PC-3 (cell line): ENCODE data around the gene MEP1B. TPM values are rescaled to one million over a fixed set of nuclear protein-coding genes. Genes with fewer than 3 reads are reported as not detected.

Source experiments
- ATAC-seq: fragments of 200-7000 bp; cut with Tn5 transposase; 2 replicates; pipeline ENCODE4 v1.9.1; 2020; ENCODE audit warnings: mild to moderate bottlenecking, moderate library complexity
- BruUV-seq: library from RNA; stranded (reverse); fragments of 400-500 nt; replicated peaks from 2 replicates; lab custom pipeline; 2021; lab: Mats Ljungman, UMichigan
- CTCF ChIA-PET: fragments of 300-600 bp; sonication (Branson Sonifier 250); formaldehyde crosslinking; loops from one replicate; lab custom pipeline; 2022; ENCODE audit warnings: antibody characterized with exemption; lab: Charles Lee
- POLR2A ChIA-PET: fragments of 300-600 bp; sonication (Branson Sonifier 250); formaldehyde crosslinking; loops from one replicate; lab custom pipeline; 2022; ENCODE audit warnings: antibody characterized with exemption; ENCODE audit not compliant: unreplicated experiment; lab: Charles Lee
- DNase-seq: peaks from one replicate; pipeline ENCODE4 v3.0.0-alpha.2; 2015
- H2AFZ ChIP-seq: fragments of 300-600 bp; sonication (generic); 2 replicates; pipeline ENCODE4 v1.6.0; 2016; ENCODE audit warnings: antibody characterized with exemption, low read length
- H3F3A ChIP-seq: fragments of 300-600 bp; sonication (generic); one replicate; pipeline ENCODE4 v1.6.0; 2017; ENCODE audit warnings: antibody characterized with exemption, low read length, control low read depth, mild to moderate bottlenecking; ENCODE audit not compliant: unreplicated experiment
- H3K27ac ChIP-seq: fragments of 300-600 bp; sonication (generic); 2 replicates; pipeline ENCODE4 v1.5.1; 2016; ENCODE audit warnings: mild to moderate bottlenecking, low read length
- H3K27me3 ChIP-seq: fragments of 300-600 bp; sonication (generic); 2 replicates; pipeline ENCODE4 v1.6.1; 2016; ENCODE audit warnings: low read length, mixed read lengths
- H3K36me3 ChIP-seq: fragments of 300-600 bp; sonication (generic); 2 replicates; pipeline ENCODE4 v1.6.1; 2016; ENCODE audit warnings: low read depth, mixed run types, low read length, mixed read lengths
- H3K4me1 ChIP-seq: fragments of 300-600 bp; sonication (generic); 2 replicates; pipeline ENCODE4 v1.5.1; 2016; ENCODE audit warnings: low read length; ENCODE audit not compliant: insufficient read depth
- H3K4me2 ChIP-seq: fragments of 300-600 bp; sonication (generic); 2 replicates; pipeline ENCODE4 v1.6.0; 2016; ENCODE audit warnings: low read length
- H3K4me3 ChIP-seq: fragments of 300-600 bp; sonication (generic); 2 replicates; pipeline ENCODE4 v1.5.1; 2016; ENCODE audit warnings: mild to moderate bottlenecking, low read length, mixed read lengths
- H3K79me2 ChIP-seq: fragments of 300-600 bp; sonication (generic); 2 replicates; pipeline ENCODE4 v1.6.1; 2017; ENCODE audit warnings: low read length, mixed read lengths
- H3K9ac ChIP-seq: fragments of 300-600 bp; sonication (generic); 2 replicates; pipeline ENCODE4 v1.6.0; 2016; ENCODE audit warnings: mild to moderate bottlenecking, low read length
- H3K9me2 ChIP-seq: fragments of 300-600 bp; sonication (generic); replicated peaks from 2 replicates; pipeline ENCODE4 v1.6.1; 2016; ENCODE audit warnings: mixed run types, low read length, mixed read lengths
- H3K9me3 ChIP-seq: fragments of 300-600 bp; sonication (generic); 2 replicates; pipeline ENCODE4 v1.6.1; 2016; ENCODE audit warnings: low read length, mixed read lengths
- H4K20me1 ChIP-seq: fragments of 300-600 bp; sonication (generic); 2 replicates; pipeline ENCODE4 v1.6.1; 2016; ENCODE audit warnings: low read length, mixed read lengths
- EZH2 ChIP-seq: fragments of 300-600 bp; sonication (generic); IDR thresholded peaks from one replicate; pipeline ENCODE4 v1.6.1; 2017; ENCODE audit warnings: antibody characterized with exemption, mild to moderate bottlenecking, low read length; ENCODE audit not compliant: unreplicated experiment
- EZH2phosphoT487 ChIP-seq: fragments of 300-600 bp; sonication (generic); IDR thresholded peaks from 2 replicates; pipeline ENCODE4 v1.6.1; 2018; ENCODE audit warnings: mild to moderate bottlenecking, antibody characterized with exemption, low read length, borderline replicate concordance
- intact Hi-C: fragments of 100-400 bp; cut with micrococcal nuclease; formaldehyde crosslinking; loops from 2 replicates; pipeline ENCODE4 v1.9.0; 2023
- total RNA-seq: library from RNA; depleted of rRNA; stranded (reverse); fragments of >200 nt; gene quantifications from 2 replicates; pipeline ENCODE4 v1.2.3, GENCODE V29; 2014
- TF ChIP-seq, protein P1 (sequence below): fragments of 300-600 bp; sonication (generic); conservative IDR thresholded peaks from 2 replicates; pipeline ENCODE4 v1.5.1; 2017; ENCODE audit warnings: antibody characterized with exemption, low read depth, mild to moderate bottlenecking, low read length

Gene MEP1B
- total RNA-seq, 1 experiment from 2014 or later, result not detected

GRCh38 chr18:32152705-32153448 lies 37.0 kb upstream of the MEP1B start:
- DNase-seq, result no peak
- Histone ChIP-seq H3F3A (no peaks in the 10 kb centered on the region), H3K9me3 (no peaks in the 10 kb centered on the region), H3K4me1 (no peaks in the 10 kb centered on the region), H2AFZ (no peak overlapping the region), H3K27me3 (no peaks in the 10 kb centered on the region), H3K36me3 (no peaks in the 10 kb centered on the region), H4K20me1 (no peaks in the 10 kb centered on the region), H3K79me2 (no peaks in the 10 kb centered on the region), H3K9ac (no peak overlapping the region), H3K4me3 (no peak overlapping the region), H3K9me2 (no peaks in the 10 kb centered on the region), H3K4me2 (no peak overlapping the region), H3K27ac (no peak overlapping the region)
- intact Hi-C loops, result no loop called here
- no peak for TF ChIP-seq EZH2phosphoT487
- TF ChIP-seq, protein P1, sequence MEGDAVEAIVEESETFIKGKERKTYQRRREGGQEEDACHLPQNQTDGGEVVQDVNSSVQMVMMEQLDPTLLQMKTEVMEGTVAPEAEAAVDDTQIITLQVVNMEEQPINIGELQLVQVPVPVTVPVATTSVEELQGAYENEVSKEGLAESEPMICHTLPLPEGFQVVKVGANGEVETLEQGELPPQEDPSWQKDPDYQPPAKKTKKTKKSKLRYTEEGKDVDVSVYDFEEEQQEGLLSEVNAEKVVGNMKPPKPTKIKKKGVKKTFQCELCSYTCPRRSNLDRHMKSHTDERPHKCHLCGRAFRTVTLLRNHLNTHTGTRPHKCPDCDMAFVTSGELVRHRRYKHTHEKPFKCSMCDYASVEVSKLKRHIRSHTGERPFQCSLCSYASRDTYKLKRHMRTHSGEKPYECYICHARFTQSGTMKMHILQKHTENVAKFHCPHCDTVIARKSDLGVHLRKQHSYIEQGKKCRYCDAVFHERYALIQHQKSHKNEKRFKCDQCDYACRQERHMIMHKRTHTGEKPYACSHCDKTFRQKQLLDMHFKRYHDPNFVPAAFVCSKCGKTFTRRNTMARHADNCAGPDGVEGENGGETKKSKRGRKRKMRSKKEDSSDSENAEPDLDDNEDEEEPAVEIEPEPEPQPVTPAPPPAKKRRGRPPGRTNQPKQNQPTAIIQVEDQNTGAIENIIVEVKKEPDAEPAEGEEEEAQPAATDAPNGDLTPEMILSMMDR, result no peak
- TF ChIP-seq EZH2, result no peak
- ChIA-PET POLR2A (no interaction called here), CTCF (no interaction called here)
- ATAC-seq, result no peak
- no TSS peak for BruUV-seq

DNA sequence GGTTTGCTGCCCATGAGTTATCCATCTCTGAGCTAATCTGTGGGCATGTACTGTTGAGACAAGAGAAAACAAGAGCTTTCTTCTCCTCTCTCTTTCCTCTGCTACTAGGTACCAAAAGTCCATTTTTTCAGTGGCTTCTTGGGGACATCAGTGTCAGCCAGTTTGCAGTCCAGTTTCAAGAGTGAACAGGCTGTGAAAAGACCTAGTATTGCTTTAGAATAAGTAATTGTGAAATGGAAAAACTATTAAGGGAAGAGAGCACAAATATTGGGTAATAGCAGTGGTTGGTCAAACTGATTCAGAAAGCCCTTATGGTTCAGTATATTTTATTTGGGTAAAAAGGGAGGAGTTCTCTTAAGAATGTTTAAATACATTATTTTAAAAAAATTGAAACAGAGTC lies 33.0 kb upstream of the MEP1B start:
- Histone ChIP-seq H3K4me2 (no peak overlapping the region), H2AFZ (no peak overlapping the region), H3K4me1 (no peaks in the 10 kb centered on the region), H3F3A (no peaks in the 10 kb centered on the region), H4K20me1 (no peaks in the 10 kb centered on the region), H3K79me2 (no peaks in the 10 kb centered on the region), H3K9me3 (no peaks in the 10 kb centered on the region), H3K9ac (no peak overlapping the region), H3K4me3 (no peak overlapping the region), H3K36me3 (no peaks in the 10 kb centered on the region), H3K9me2 (no peaks in the 10 kb centered on the region), H3K27ac (no peak overlapping the region), H3K27me3 (no peaks in the 10 kb centered on the region)
- ChIA-PET POLR2A (no interaction called here), CTCF (no interaction called here)
- DNase-seq (no peak), ATAC-seq (no peak)
- intact Hi-C loops, result no loop called here
- no TSS peak for BruUV-seq
- TF ChIP-seq, protein P1, result no peak
- TF ChIP-seq EZH2phosphoT487 (no peak), EZH2 (no peak)

GRCh38 chr18:32157580-32157979 lies 32.3 kb upstream of the MEP1B start:
- Histone ChIP-seq H3K4me3 (no peak overlapping the region), H3K27me3 (no peaks in the 10 kb centered on the region), H3K9me2 (no peaks in the 10 kb centered on the region), H3K9me3 (no peaks in the 10 kb centered on the region), H3F3A (no peaks in the 10 kb centered on the region), H4K20me1 (no peaks in the 10 kb centered on the region), H2AFZ (no peak overlapping the region), H3K27ac (no peak overlapping the region), H3K4me1 (no peaks in the 10 kb centered on the region), H3K4me2 (peak overlapping the region; percentile 76; the same call in 1 of the 2 replicates), H3K36me3 (no peaks in the 10 kb centered on the region), H3K79me2 (no peaks in the 10 kb centered on the region), H3K9ac (no peak overlapping the region)
- TF ChIP-seq, protein P1, result no peak
- DNase-seq (no peak), ATAC-seq (no peak)
- POLR2A ChIA-PET, result interaction anchor here (0.7 kb wide), 1 partner anchor 214 kb away, joined by 4 read pairs; no protein-coding TSS in a partner anchor
- intact Hi-C loops, result no loop called here
- no TSS peak for BruUV-seq
- CTCF ChIA-PET, result interaction anchor here (0.5 to 1.4 kb wide), 9 partner anchors 40 to 557 kb away, joined by 3 to 17 read pairs (median 8); partner anchors contain the start of gene GAREM1
